Testis (tissue), 2 donors: Measurements from ENCODE around the gene HLA-DMB.

Experiments used
- POLR2A ChIP-seq: fragments of 450-650 bp; IDR thresholded peaks from one replicate; pipeline ENCODE4 v1.6.1; 2017; ENCODE audit warnings: antibody characterized with exemption, mild to moderate bottlenecking, moderate library complexity
- TF ChIP-seq, protein P1 (sequence below), 3 experiments: fragments of 450-650 bp in 2 of 3; fragments of 200-600 bp in 1 of 3; sonication (generic) in 1 of 3; IDR thresholded peaks; one replicate each; pipeline ENCODE4 v1.5.1; 2016 to 2019; ENCODE audit warnings: antibody characterized with exemption in 3 of 3, mild to moderate bottlenecking in 2 of 3, moderate library complexity in 1 of 3

DNA sequence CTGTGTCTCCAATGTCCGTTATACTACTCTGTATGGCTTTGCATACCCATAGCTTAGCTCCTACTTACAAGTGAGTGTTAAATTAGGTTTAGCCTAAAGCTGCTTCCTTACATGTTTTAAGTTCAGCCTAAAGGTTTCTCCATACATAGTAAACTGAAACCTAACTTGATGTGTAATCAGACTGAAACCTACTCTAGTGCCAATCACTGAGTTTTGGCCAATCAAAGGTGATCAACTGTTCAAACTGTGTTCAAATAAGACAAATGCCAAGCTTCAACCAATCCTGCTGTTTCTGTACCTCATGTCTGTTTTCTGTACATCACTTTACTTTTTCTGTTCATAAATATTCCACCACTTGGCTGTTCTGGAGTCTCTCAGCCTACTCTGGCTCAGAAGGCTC is 48.5 kb upstream of the HLA-DMB start:
- TF ChIP-seq, protein P1, sequence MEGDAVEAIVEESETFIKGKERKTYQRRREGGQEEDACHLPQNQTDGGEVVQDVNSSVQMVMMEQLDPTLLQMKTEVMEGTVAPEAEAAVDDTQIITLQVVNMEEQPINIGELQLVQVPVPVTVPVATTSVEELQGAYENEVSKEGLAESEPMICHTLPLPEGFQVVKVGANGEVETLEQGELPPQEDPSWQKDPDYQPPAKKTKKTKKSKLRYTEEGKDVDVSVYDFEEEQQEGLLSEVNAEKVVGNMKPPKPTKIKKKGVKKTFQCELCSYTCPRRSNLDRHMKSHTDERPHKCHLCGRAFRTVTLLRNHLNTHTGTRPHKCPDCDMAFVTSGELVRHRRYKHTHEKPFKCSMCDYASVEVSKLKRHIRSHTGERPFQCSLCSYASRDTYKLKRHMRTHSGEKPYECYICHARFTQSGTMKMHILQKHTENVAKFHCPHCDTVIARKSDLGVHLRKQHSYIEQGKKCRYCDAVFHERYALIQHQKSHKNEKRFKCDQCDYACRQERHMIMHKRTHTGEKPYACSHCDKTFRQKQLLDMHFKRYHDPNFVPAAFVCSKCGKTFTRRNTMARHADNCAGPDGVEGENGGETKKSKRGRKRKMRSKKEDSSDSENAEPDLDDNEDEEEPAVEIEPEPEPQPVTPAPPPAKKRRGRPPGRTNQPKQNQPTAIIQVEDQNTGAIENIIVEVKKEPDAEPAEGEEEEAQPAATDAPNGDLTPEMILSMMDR (IDR thresholded peaks at IDR 0.05): no peak
- no peak for TF ChIP-seq POLR2A
